ENCODE data around the gene DAPK1. TPM values are rescaled to one million over a fixed set of nuclear protein-coding genes. Genes with fewer than 3 reads are reported as not detected.

The DAPK1 gene
- polyA plus RNA-seq, 2 of the 4 experiments (the other 2 are of a cell fraction) = 55.2 to 67.2 TPM

GRCh38 chr9:87628346-87628745, 130.7 kb downstream of the DAPK1 start:
- ATAC-seq (no peak), FAIRE-seq (no peak), DNase-seq (ENCODE audit: low read depth in 1 of 2, low spot score in 1 of 2) (no peak)
- CTCF ChIA-PET = interaction anchor here (1.3 kb wide), 1 partner anchor 15 kb away, joined by 5 read pairs; no protein-coding TSS in a partner anchor
- Histone ChIP-seq H3K9me3 (no peaks in the 10 kb centered on the region), H3K4me2 (no peak overlapping the region), H3K4me3 (no peak overlapping the region), H3K27ac (no peak overlapping the region), H3K4me1 (no peaks in the 10 kb centered on the region)
- WGBS (ENCODE audit: missing lambda C conversion rate) = 95% methylated on average over 6 of the region's 6 CpGs
- POLR2A ChIA-PET = no interaction called here
- TF ChIP-seq SREBF2 (IDR thresholded peaks at IDR 0.05) (no peak), RFX5 (IDR thresholded peaks at IDR 0.05) (no peak), KDM1A (IDR thresholded peaks at IDR 0.05; ENCODE audit: low read depth) (no peak)

- WGBS (ENCODE audit: missing lambda C conversion rate) = 94% methylated on average over 6 of the region's 6 CpGs
- no peak overlapping the region for H3K4me2 ChIP-seq
- DNase-seq (ENCODE audit: low read depth in 1 of 2, low spot score in 1 of 2) (no peak), ATAC-seq (no peak), FAIRE-seq (no peak)
- CTCF ChIA-PET = interaction anchor here (1.4 kb wide), 1 partner anchor 16 kb away, joined by 4 read pairs; no protein-coding TSS in a partner anchor
- POLR2A ChIA-PET = no interaction called here
- H3K4me3 ChIP-seq = no peak overlapping the region
- no peaks in the 10 kb centered on the region for H3K4me1 ChIP-seq
- TF ChIP-seq HOXB13 (CRISPR knock-in tag; IDR thresholded peaks at IDR 0.05; ENCODE audit: low read depth) (no peak), GATA3 (IDR thresholded peaks at IDR 0.05; ENCODE audit: borderline replicate concordance) (no peak), PHF8 (IDR thresholded peaks at IDR 0.05; ENCODE audit: borderline replicate concordance, low read depth) (no peak), SREBF2 (IDR thresholded peaks at IDR 0.05) (no peak), MAX (IDR thresholded peaks at IDR 0.05) (no peak), POLR2AphosphoS2 (conservative IDR thresholded peaks at IDR 0.05; ENCODE audit: low read length) (no peak), FOXS1 (CRISPR knock-in tag; IDR thresholded peaks at IDR 0.05) (no peak), HOXA7 (CRISPR knock-in tag; IDR thresholded peaks at IDR 0.05) (no peak), EHF (CRISPR knock-in tag; IDR thresholded peaks at IDR 0.05) (no peak), CTCF (IDR thresholded peaks at IDR 0.05) (no peak), CBX2 (IDR thresholded peaks at IDR 0.05; ENCODE audit: borderline replicate concordance, low read depth) (no peak), TP53 (CRISPR knock-in tag; IDR thresholded peaks at IDR 0.05) (no peak), POLR2A (IDR thresholded peaks at IDR 0.05; ENCODE audit: low read length) (no peak), JUNB (IDR thresholded peaks at IDR 0.05) (no peak), ESRRA (IDR thresholded peaks at IDR 0.05; ENCODE audit: borderline replicate concordance, low read length) (no peak), RFX5 (IDR thresholded peaks at IDR 0.05) (no peak), RAD21 (conservative IDR thresholded peaks at IDR 0.05 in 1 of 2, IDR thresholded peaks at IDR 0.05 in 1 of 2) (no peak), ZSCAN20 (CRISPR knock-in tag; IDR thresholded peaks at IDR 0.05) (no peak)
- no peaks in the 10 kb centered on the region for H3K9me3 ChIP-seq
- no peak overlapping the region for H3K27ac ChIP-seq
Observed at GRCh38 chr9:87629104-87629503, 131.4 kb downstream of the DAPK1 start.

- TF ChIP-seq POLR2A (IDR thresholded peaks at IDR 0.05; ENCODE audit: low read length) (no peak), TFCP2L1 (CRISPR knock-in tag; IDR thresholded peaks at IDR 0.05) (no peak), BCL3 (IDR thresholded peaks at IDR 0.05) (no peak), MAZ (IDR thresholded peaks at IDR 0.05; ENCODE audit: borderline replicate concordance, low read depth, low read length) (no peak)
- FAIRE-seq = no peak
- no peak overlapping the region for H3K4me3 ChIP-seq
- WGBS (ENCODE audit: missing lambda C conversion rate) = 89% methylated on average over 3 of the region's 3 CpGs
- no peak overlapping the region for H3K4me2 ChIP-seq
- H3K27ac ChIP-seq = no peak overlapping the region
- no peak for DNase-seq (ENCODE audit: low read depth in 1 of 2, low spot score in 1 of 2)
- no peaks in the 10 kb centered on the region for H3K4me1 ChIP-seq
- ATAC-seq = no peak
- ChIA-PET CTCF (interaction anchor here (1.1 to 1.4 kb wide), 3 partner anchors 15 to 33 kb away, joined by 3 to 7 read pairs (median 4); no protein-coding TSS in a partner anchor), POLR2A (no interaction called here)
- H3K9me3 ChIP-seq = no peaks in the 10 kb centered on the region
Observed at GRCh38 chr9:87630266-87630665, 132.6 kb downstream of the DAPK1 start.

Measured in A549 (cell line).